Activated CD4-positive, alpha-beta T cell treated with anti-CD3 and anti-CD28 coated beads for 36 hours (primary cell): ENCODE results near the gene USP24. TPM values are rescaled to one million over a fixed set of nuclear protein-coding genes. Genes with fewer than 3 reads are reported as not detected.

Source experiments
- ATAC-seq: fragments of 200-7000 bp; cut with Tn5 transposase; one replicate; pipeline ENCODE4 v1.10.0; 2021; ENCODE audit warnings: mild to moderate bottlenecking, moderate library complexity
- CTCF ChIA-PET: fragments of 350-600 bp; sonication (Branson Sonifier 250); formaldehyde crosslinking; loops from one replicate; lab custom pipeline; 2021; ENCODE audit warnings: antibody characterized with exemption; lab: Charles Lee
- POLR2A ChIA-PET: fragments of 350-600 bp; sonication (Branson Sonifier 250); formaldehyde crosslinking; loops from one replicate; lab custom pipeline; 2021; ENCODE audit warnings: antibody characterized with exemption, inconsistent platforms; lab: Charles Lee
- DNase-seq: peaks from one replicate; pipeline ENCODE4 v3.0.0-alpha.2; 2020
- H3K27ac Mint-ChIP-seq: one replicate; pipeline ENCODE4 v1.8.0; 2021; ENCODE audit warnings: mixed read lengths
- H3K27me3 Mint-ChIP-seq: one replicate; pipeline ENCODE4 v1.8.0; 2021; ENCODE audit warnings: mixed read lengths
- H3K36me3 Mint-ChIP-seq: one replicate; pipeline ENCODE4 v1.8.0; 2021; ENCODE audit warnings: low read depth, mixed read lengths
- H3K4me1 Mint-ChIP-seq: one replicate; pipeline ENCODE4 v1.8.0; 2021; ENCODE audit warnings: mixed read lengths
- H3K4me3 Mint-ChIP-seq: one replicate; pipeline ENCODE4 v1.8.0; 2021; ENCODE audit warnings: mild to moderate bottlenecking, moderate library complexity, mixed read lengths
- H3K9me3 Mint-ChIP-seq: one replicate; pipeline ENCODE4 v1.8.0; 2021; ENCODE audit warnings: low read depth, mixed read lengths
- intact Hi-C, 2 experiments: fragments of 100-400 bp; cut with DNase I in 1 of 2; cut with micrococcal nuclease in 1 of 2; formaldehyde crosslinking; loops; one replicate each; pipeline versions ENCODE4 v1.14.2 to v1.15.1; 2022 to 2024; cut with DNase I, micrococcal nuclease
- total RNA-seq, 2 experiments: library from RNA; stranded (reverse); gene quantifications; one replicate each; pipeline ENCODE4 v1.2.3, GENCODE V29; 2021

USP24 gene
- total RNA-seq, 2 experiments from 2014 or later, result 37.0 to 39.7 TPM

- no peaks in the 10 kb centered on the region for H3K4me1 Mint-ChIP-seq
- no peak overlapping the region for H3K4me3 Mint-ChIP-seq
- H3K27ac Mint-ChIP-seq, result no peak overlapping the region
- ChIA-PET CTCF (no interaction called here), POLR2A (no interaction called here)
- intact Hi-C loops, result no loop called here
- peaks cover 4% of the 10 kb centered on the region for H3K36me3 Mint-ChIP-seq
- peaks cover 4% of the 10 kb centered on the region for H3K9me3 Mint-ChIP-seq
- peaks cover 2% of the 10 kb centered on the region for H3K27me3 Mint-ChIP-seq
- ATAC-seq (no peak), DNase-seq (no peak)
Observed at GRCh38 chr1:55225228-55225627, 10.1 kb upstream of the USP24 start.

DNA sequence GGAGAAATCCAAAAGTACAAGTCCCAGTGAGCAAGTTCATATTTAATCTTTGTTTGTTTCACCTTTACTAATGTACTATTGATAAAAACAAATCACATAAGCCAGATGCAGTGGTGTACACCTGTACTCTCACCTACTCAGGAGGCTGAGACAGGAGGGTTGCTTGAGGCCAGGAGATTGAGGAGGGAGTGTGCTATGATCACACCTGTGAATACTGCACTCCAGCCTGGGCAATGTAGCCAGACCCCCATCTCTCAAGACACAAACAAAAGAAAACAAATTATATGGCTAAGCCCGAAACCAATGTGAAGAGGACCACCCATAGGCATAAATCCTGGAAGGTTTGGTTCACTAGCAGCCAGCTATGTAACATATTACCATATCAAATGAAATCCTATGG is 9.6 kb upstream of the USP24 start:
- Mint-ChIP-seq H3K27ac (no peak overlapping the region), H3K4me3 (no peak overlapping the region), H3K9me3 (peaks cover 4% of the 10 kb centered on the region), H3K4me1 (no peaks in the 10 kb centered on the region), H3K27me3 (no peaks in the 10 kb centered on the region), H3K36me3 (peaks cover 4% of the 10 kb centered on the region)
- CTCF ChIA-PET, result no interaction called here
- DNase-seq (no peak), ATAC-seq (no peak)
- intact Hi-C loops, result no loop called here
- POLR2A ChIA-PET, result no interaction called here

DNA sequence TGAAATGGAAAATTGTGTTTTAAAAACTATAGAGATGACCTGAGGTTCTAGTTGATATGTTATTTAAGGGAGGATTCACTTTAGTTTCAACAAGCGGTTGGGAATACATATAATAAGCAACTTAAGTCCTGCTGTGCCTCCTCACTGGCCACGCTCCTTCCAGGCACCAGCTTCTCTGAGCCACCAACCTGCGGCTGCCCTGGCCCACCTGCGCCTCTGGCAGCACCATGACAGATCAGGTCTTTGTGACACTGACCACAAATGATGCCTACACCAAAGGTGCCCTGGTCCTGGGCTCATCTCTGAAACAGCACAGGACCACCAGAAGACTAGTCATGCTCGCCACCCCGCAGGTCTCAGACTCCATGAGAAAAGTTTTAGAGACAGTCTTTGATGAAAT is 7.0 kb upstream of the USP24 start:
- Mint-ChIP-seq H3K9me3 (no peaks in the 10 kb centered on the region), H3K36me3 (no peaks in the 10 kb centered on the region), H3K4me3 (no peak overlapping the region), H3K4me1 (peaks cover 17% of the 10 kb centered on the region), H3K27ac (no peak overlapping the region), H3K27me3 (no peaks in the 10 kb centered on the region)
- no peak for DNase-seq
- ChIA-PET POLR2A (no interaction called here), CTCF (interaction anchor here (0.7 to 1.9 kb wide), 2 partner anchors 13 to 26 kb away, joined by 4 to 7 read pairs; no protein-coding TSS in a partner anchor)
- ATAC-seq, result no peak
- intact Hi-C loops, result no loop called here

- H3K9me3 Mint-ChIP-seq, result no peaks in the 10 kb centered on the region
- POLR2A ChIA-PET, result interaction anchor here (0.6 kb wide), 1 partner anchor 52 kb away, joined by 3 read pairs; no protein-coding TSS in a partner anchor
- peaks cover 3% of the 10 kb centered on the region for H3K36me3 Mint-ChIP-seq
- no peaks in the 10 kb centered on the region for H3K27me3 Mint-ChIP-seq
- CTCF ChIA-PET, result interaction anchor here (0.6 to 0.9 kb wide), 4 partner anchors 9 to 298 kb away, joined by 3 to 5 read pairs (median 3); no protein-coding TSS in a partner anchor
- intact Hi-C loops, result loop anchor here (2.0 to 10.0 kb wide), 4 partner anchors 59 to 503 kb away; partner anchors contain the start of genes DHCR24 (in 1 of the 2), PARS2 (in 1 of the 2) and TTC4 (in 1 of the 2)
- H3K27ac Mint-ChIP-seq, result peak overlapping the region; percentile 89
- DNase-seq, result no peak
- peak; percentile 35 for ATAC-seq
- H3K4me1 Mint-ChIP-seq, result peaks cover 37% of the 10 kb centered on the region
- peak overlapping the region; percentile 59 for H3K4me3 Mint-ChIP-seq
Observed at GRCh38 chr1:55217226-55217986, 2.2 kb upstream of the USP24 start.

DNA sequence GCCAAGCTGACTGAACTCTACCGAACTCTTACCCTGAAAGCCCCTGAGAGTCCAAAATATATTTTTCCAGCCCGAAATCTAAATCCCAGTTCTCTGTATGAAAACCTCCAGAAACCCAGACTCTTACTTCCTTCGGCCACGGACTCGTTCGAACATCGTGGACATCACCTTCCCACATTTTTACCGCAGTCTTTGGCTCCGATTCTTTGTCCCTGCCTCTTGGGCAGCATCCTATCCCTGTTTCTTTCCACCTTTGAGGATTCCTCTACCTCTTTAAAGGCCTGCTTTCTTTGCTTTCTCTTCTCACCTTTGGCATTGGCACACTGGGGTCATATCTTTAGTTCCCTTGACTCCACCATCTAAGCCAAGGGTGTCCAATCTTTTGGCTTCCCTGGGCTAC is 932 bp upstream of the USP24 start:
- Mint-ChIP-seq H3K36me3 (peaks cover 9% of the 10 kb centered on the region), H3K27me3 (no peaks in the 10 kb centered on the region), H3K4me1 (peaks cover 49% of the 10 kb centered on the region), H3K4me3 (peak overlapping the region; percentile 97), H3K27ac (peak overlapping the region; percentile 100), H3K9me3 (no peaks in the 10 kb centered on the region)
- no peak for DNase-seq
- POLR2A ChIA-PET, result interaction anchor here (1.0 kb wide), 1 partner anchor 86 kb away, joined by 3 read pairs; no protein-coding TSS in a partner anchor
- CTCF ChIA-PET, result interaction anchor here (1.1 to 1.4 kb wide), 2 partner anchors 11 to 38 kb away, joined by 7 to 8 read pairs; no protein-coding TSS in a partner anchor
- ATAC-seq, result no peak
- intact Hi-C loops, result loop anchor here (2.0 to 10.0 kb wide), 4 partner anchors 61 to 501 kb away; partner anchors contain the start of genes DHCR24 (in 1 of the 2), PARS2 (in 1 of the 2) and TTC4 (in 1 of the 2)

DNA sequence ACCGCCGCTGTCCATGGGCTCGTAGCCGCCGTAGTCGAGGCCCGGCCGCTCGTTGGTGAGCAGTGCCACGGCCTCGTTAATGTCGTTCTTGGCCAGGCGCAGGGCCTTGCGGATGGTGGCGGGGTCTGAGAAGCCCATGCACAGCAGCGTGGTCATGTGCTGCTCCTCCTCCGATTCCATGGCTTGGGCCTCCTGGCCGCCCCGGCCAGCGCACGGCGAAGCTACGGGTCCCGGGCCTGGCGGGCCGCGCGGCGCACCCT is 300 bp downstream of the USP24 start:
- peak overlapping the region; percentile 97 for H3K4me3 Mint-ChIP-seq
- no peaks in the 10 kb centered on the region for H3K9me3 Mint-ChIP-seq
- CTCF ChIA-PET, result interaction anchor here (1.4 to 1.6 kb wide), 2 partner anchors 10 to 15 kb away, joined by 3 to 8 read pairs; no protein-coding TSS in a partner anchor
- intact Hi-C loops, result loop anchor here (1.0 to 10.0 kb wide), 8 partner anchors 48 to 500 kb away; partner anchors contain the start of genes PARS2 (in 2 of the 2), DHCR24 (in 1 of the 2), TTC22 (in 1 of the 2) and TTC4 (in 1 of the 2)
- H3K36me3 Mint-ChIP-seq, result peaks cover 9% of the 10 kb centered on the region
- peak overlapping the region; percentile 47 for H3K27ac Mint-ChIP-seq
- H3K27me3 Mint-ChIP-seq, result no peaks in the 10 kb centered on the region
- POLR2A ChIA-PET, result interaction anchor here (1.2 kb wide), 1 partner anchor 18 kb away, joined by 3 read pairs; no protein-coding TSS in a partner anchor
- ATAC-seq, result no peak
- H3K4me1 Mint-ChIP-seq, result peaks cover 60% of the 10 kb centered on the region
- DNase-seq, result no peak

GRCh38 chr1:55214212-55214933 is 791 bp downstream of the USP24 start:
- POLR2A ChIA-PET, result interaction anchor here (1.2 kb wide), 1 partner anchor 17 kb away, joined by 3 read pairs; no protein-coding TSS in a partner anchor
- H3K4me3 Mint-ChIP-seq, result peak overlapping the region; percentile 97
- H3K27me3 Mint-ChIP-seq, result no peaks in the 10 kb centered on the region
- intact Hi-C loops, result loop anchor here (2.0 to 10.0 kb wide), 6 partner anchors 47 to 500 kb away; partner anchors contain the start of genes DHCR24 (in 1 of the 2), PARS2 (in 1 of the 2), TTC22 (in 1 of the 2) and TTC4 (in 1 of the 2)
- peak overlapping the region; percentile 90 for H3K27ac Mint-ChIP-seq
- H3K9me3 Mint-ChIP-seq, result no peaks in the 10 kb centered on the region
- peak; percentile 57 for DNase-seq
- no peak for ATAC-seq
- H3K36me3 Mint-ChIP-seq, result peaks cover 9% of the 10 kb centered on the region
- H3K4me1 Mint-ChIP-seq, result peaks cover 64% of the 10 kb centered on the region
- CTCF ChIA-PET, result interaction anchor here (0.5 to 1.6 kb wide), 3 partner anchors 9 to 269 kb away, joined by 3 to 8 read pairs (median 3); no protein-coding TSS in a partner anchor

- ChIA-PET CTCF (interaction anchor here (0.5 to 1.9 kb wide), 3 partner anchors 10 to 269 kb away, joined by 3 to 7 read pairs (median 3); no protein-coding TSS in a partner anchor), POLR2A (no interaction called here)
- peak overlapping the region; percentile 90 for H3K27ac Mint-ChIP-seq
- no peak for ATAC-seq
- H3K27me3 Mint-ChIP-seq, result no peaks in the 10 kb centered on the region
- no peaks in the 10 kb centered on the region for H3K9me3 Mint-ChIP-seq
- H3K36me3 Mint-ChIP-seq, result peaks cover 12% of the 10 kb centered on the region
- peak; percentile 34 for DNase-seq
- intact Hi-C loops, result loop anchor here (2.0 to 10.0 kb wide), 6 partner anchors 47 to 499 kb away; partner anchors contain the start of genes DHCR24 (in 1 of the 2), PARS2 (in 1 of the 2), TTC22 (in 1 of the 2) and TTC4 (in 1 of the 2)
- peak overlapping the region; percentile 97 for H3K4me3 Mint-ChIP-seq
- H3K4me1 Mint-ChIP-seq, result peaks cover 64% of the 10 kb centered on the region
Observed at GRCh38 chr1:55213885-55214211, 1.3 kb downstream of the USP24 start.

DNA sequence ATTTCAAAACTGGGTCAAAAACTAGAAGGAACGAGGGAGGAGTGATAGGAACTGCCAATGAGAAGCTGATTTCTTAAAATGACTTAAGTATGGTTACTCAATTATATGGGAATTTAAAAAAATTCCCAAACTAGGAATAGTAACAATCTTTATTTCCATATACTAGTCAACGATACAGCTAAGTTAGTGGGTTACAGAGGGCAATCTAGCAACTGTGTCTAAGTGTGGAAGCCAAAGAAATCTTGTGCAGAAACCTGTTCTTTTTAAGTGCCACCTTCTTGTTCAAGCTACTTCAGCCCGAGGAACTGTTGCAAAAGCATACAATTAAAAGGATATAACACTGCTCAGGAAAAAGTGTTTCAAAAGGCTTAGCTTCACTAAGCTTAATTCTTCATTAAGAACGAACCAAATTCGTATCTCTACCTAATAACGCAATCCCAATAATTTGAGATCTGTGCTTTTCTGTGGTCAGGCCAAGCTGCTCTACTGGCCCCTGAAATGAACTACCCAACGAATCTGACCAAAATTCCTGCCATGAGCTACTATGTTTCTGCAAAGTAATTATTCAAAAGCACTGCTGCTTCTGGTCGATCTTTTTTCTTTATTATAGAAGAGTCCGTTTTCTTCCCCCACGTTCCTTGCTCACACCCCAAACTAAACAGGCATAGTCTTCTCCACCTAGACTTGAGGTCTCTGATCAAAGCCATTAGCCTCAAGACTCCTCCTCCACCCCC is 1.8 kb downstream of the USP24 start:
- Mint-ChIP-seq H3K9me3 (no peaks in the 10 kb centered on the region), H3K4me1 (peaks cover 63% of the 10 kb centered on the region), H3K4me3 (peak overlapping the region; percentile 97), H3K27me3 (no peaks in the 10 kb centered on the region), H3K27ac (peak overlapping the region; percentile 90), H3K36me3 (peaks cover 14% of the 10 kb centered on the region)
- ChIA-PET CTCF (interaction anchor here (0.6 to 1.9 kb wide), 7 partner anchors 9 to 1604 kb away, joined by 3 to 7 read pairs (median 4); no protein-coding TSS in a partner anchor), POLR2A (interaction anchor here (1.0 kb wide), 1 partner anchor 12 kb away, joined by 3 read pairs; no protein-coding TSS in a partner anchor)
- no peak for ATAC-seq
- no peak for DNase-seq
- intact Hi-C loops, result loop anchor here (5.0 to 10.0 kb wide), 5 partner anchors 46 to 499 kb away; partner anchors contain the start of genes DHCR24 (in 1 of the 2), PARS2 (in 1 of the 2), TTC22 (in 1 of the 2) and TTC4 (in 1 of the 2)
